CD4-positive, alpha-beta T cell treated with Interleukin-10 for 1 hour (primary cell): ENCODE data around the gene IGFBP6.

ENCODE experiments used
- DNase-seq: peaks from one replicate; pipeline ENCODE4 v3.0.0-alpha.2; 2020

IGFBP6 gene

DNA sequence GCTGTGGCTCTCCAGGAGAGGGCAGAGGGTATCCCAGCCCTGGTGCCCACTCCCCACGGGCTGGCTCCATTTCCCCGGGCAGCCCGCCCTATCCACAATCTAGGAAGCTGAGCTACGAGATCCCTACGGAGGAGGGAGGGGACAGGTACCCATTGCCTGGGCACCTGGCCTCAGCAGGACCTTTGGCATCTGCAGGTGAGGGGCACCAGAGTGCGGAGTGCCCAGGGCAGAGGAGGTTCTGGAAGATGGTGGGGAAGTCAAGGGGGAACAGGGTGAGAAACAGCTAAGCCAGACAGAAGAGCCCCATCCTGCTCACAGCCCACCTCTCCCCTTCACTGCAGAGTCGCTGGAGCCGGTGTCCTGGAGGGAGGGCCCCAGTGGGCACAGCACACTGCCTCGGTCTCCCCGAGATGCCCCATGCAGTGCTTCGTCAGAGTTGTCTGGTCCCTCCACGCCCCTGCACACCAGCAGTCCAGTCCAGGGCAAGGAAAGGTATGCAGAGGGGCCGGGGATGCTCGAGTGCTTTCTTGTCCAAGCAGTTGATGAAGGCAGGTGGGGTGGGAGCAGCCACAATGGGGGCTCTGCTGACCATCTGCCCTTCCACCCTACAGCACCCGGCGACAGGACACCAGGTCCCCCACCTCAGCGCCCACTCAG lies 37.3 kb upstream of the IGFBP6 start:
- no peak for DNase-seq

DNA sequence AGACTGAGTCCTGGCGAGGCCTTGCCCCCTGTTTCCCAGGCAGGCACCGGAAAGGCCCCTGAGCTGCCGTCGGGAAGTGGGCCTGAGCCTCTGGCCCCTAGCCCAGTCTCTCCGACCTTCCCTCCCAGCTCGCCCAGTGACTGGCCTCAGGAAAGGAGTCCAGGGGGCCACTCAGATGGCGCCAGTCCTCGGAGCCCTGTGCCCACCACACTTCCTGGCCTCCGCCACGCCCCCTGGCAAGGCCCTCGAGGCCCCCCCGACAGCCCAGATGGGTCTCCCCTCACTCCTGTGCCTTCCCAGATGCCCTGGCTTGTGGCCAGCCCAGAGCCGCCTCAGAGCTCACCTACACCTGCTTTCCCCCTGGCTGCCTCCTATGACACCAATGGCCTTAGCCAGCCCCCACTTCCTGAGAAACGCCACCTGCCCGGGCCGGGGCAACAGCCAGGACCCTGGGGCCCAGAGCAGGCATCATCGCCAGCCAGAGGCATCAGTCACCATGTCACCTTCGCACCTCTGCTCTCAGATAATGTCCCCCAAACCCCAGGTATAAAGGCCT lies 36.7 kb upstream of the IGFBP6 start:
- DNase-seq = no peak

DNA sequence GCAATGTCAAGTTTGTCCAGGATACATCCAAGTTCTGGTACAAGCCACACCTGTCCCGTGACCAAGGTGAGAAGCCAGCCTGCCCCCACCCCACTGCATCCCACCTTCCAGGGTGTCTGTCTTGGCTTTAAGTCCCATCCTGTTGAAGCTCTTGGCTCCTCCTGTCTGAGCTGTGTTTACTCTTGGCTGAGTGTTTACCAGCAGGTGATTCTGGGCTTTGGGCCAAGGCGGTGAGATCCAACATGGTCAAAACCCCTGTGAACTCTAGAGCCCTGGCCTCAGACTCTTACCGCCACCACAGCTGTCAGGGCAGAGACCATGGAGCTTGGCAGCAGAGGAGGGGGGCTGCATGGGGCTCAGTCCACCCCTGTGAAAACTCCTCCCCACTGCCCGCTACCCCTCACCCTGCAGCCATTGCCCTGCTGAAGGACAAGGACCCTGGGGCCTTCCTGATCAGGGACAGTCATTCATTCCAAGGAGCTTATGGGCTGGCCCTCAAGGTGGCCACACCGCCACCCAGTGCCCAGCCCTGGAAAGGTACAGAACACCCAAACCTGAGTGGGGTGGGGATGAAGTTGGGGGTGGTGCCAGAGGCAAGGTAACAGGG lies 36.0 kb upstream of the IGFBP6 start:
- DNase-seq = no peak

DNA sequence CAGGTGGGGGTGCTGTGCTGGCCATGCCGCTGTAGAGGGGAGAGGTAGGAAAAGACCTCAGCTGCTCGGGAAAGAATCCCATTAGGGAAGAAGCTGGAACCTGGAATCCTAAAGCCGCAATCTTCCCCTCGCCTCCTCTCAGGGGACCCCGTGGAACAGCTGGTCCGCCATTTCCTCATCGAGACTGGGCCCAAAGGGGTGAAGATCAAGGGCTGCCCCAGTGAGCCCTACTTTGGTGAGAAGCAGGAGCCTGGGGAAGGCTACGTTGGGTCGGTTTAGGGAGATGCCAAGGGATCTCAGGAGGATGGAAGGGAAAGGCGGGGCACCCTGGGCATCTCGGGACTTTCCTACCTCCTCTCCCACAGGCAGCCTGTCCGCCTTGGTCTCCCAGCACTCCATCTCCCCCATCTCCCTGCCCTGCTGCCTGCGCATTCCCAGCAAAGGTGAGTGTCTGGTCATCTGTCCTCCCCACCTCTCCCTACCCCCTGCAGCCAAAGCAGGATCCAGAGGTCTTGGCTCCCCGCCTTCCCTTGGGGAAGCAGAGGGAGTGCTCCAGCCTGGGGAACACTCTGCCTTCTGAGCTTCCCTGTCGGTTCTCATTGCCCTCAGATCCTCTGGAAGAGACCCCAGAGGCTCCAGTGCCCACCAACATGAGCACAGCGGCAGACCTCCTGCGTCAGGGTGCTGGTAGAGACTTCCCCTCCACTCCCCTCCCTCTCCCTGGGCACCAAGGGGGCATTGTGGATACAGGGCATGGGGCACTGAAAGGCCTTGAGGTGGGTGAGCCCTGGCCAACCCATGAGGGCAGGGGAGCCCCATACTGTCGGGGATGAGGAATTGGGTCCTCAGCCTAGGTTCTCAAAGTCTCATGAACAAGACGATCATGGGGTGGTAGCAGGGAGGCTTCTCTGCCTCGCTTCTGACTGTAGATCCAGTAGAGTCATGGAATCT lies 35.2 kb upstream of the IGFBP6 start:
- DNase-seq = no peak

DNA sequence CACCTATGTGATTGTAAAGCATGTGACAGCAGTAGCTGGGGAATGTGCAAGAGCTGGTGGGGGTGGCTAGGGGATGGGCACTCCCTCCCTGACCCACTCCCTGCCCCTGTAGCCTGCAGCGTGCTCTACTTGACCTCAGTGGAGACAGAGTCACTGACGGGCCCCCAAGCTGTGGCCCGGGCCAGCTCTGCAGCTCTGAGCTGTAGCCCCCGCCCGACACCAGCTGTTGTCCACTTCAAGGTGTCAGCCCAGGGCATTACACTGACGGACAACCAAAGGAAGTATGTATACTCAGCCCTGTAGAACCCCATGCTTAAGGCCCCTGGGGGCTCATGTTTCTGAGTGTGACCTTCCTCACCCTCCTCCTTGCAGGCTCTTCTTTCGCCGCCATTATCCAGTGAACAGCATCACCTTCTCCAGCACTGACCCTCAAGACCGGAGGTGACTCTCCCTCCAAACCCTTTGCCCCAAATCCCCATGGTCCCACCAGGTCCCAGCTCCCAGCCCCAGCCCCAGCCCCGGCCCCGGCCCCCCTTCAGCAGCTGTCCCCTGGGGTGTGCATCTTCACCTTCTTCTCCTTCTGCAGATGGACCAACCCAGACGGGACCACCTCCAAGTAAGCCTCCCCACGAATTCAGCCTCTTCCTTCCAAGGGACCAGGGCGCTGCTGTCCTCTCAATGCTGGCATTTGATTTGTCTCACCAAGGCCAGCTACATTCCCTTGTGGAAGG lies 34.3 kb upstream of the IGFBP6 start:
- DNase-seq = no peak

DNA sequence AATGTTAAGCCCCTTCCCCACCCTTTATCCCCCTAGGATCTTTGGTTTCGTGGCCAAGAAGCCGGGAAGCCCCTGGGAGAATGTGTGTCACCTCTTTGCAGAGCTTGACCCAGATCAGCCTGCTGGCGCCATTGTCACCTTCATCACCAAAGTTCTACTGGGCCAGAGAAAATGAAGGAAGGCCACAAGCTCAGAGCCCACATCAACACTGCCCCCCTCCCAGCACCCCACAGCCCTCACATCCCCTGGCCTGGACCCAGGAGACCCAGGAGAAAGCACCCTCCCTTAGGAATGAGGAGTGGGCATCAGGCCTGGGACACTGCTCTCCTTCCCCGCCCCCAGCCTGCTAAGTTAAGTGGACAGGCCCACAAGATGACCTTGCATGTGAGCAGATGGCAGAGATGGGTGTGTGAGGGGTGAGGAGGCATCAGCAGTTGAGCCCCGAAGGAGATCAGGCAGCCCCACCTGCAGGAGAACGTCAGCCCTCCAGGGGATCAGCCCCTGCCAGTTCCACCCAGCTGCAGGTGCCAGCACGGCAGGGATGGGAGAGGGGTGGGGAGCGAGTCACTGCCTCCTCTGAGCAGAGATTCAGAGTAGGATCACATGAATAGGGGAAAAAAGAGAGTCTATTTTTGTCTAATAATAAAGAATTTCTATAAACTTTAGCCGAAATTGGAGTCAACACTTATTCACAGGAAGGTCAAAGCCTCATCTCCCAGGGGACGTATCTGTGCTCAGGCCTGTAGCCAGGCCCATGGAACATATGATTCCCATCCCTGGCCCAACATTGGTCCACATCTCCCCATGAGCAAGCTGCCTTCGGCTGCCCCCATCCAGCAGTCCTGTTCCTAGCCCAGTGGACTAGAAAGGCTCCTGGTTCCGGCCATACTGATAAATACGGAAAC lies 33.5 kb upstream of the IGFBP6 start:
- DNase-seq = no peak

DNA sequence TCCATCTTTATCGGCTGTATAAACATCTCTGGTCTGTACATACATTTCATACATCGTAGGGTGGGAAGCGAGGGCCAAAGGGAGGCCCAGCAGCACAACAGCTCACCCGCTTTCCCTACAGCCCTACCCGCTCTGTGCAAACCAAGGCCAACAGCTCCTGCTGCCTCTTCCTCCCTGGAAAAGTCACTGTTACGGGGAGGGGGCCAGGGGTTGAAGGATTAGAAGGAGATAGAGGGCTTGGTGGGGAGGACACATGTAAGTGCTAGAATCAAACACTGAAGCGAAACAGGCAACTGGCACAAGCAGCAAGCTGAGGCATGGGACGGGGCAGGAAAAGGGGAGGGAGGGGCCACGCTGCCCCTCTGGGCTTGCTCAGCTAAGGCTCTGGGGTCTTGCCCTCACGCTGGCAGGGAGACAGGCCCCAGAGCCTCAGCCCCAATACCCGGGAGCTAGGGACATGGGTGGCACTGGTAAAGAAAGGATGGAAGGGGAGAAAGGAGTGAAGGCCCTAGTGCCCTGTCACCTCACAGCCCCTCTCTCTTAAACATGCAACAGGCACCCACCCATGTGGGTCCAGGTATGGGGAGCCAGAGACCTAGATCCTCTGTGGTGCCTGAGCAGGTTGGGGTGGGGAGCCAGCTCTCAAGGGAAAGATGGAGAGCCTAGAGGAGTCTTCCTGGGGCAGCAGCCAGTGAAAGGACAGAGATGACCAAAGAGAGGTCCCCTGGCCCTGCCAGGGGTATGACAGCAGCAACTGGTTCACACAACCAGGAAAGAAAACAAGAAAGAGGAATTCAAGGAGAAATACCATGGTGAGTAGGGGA lies 32.6 kb upstream of the IGFBP6 start:
- DNase-seq = no peak

DNA sequence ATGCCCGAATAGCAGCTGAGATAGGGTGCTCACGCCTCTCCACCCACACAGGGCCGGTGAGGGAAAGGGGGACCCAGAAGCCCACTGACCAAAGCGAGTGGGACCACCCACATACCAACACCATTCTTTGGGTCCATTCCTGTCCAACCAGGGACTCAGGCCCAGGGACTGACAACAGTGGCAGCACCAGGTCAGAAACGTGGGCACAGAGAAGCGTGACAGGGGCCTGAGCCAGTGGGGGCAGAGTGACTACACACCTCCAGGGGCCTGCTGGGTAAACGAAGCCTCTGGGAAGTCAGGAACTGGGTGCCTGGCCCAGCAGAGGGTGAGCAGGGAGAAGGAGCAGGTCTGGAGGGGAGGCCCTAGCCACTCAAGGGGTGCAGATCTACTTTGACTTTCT lies 32.0 kb upstream of the IGFBP6 start:
- DNase-seq = no peak

DNA sequence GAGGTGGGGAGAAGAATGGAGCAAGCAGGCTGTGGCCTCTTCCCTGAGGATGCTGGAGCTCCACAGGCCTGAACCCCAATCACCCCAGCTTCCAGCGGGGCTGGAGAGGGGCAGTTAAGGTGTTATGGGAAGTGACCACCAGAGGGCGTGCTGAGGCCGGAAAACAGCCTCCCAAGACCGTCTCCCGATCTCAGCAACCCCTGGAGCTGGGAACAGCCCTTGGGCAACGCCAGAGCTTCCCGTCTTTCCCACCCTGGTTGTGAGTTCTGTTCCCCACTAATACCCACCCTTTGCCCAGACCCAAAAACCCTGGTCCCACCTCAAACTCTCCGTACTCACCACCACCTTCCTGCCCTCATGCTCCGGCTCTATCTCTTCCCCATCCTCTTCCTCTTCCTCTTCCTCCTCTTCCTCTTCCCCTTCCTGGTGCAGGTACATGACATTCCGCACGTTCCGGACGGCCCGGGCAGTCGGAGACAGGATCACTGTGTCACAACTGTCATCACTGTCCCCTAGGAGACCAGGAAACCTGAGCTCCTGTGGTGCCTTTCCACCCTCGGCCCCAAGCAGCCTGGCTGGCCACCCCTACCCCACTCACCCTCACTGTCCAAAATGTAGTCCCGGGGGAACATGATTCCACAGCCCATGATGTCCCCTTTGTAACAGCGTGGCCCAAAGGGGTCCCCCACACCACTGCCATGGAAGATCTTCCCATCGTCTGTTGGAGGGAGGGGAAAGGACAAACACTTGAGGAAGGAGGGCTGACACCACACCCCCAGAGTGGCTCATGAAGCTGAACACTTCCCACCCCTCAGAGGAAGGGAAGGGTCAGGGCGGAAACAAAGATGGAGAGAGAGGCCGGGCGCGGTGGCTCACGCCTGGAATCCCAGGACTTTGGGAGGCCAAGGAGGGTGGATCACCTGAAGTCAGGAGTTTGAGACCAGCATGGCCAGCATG lies 31.2 kb upstream of the IGFBP6 start:
- DNase-seq = peak; percentile 69

DNA sequence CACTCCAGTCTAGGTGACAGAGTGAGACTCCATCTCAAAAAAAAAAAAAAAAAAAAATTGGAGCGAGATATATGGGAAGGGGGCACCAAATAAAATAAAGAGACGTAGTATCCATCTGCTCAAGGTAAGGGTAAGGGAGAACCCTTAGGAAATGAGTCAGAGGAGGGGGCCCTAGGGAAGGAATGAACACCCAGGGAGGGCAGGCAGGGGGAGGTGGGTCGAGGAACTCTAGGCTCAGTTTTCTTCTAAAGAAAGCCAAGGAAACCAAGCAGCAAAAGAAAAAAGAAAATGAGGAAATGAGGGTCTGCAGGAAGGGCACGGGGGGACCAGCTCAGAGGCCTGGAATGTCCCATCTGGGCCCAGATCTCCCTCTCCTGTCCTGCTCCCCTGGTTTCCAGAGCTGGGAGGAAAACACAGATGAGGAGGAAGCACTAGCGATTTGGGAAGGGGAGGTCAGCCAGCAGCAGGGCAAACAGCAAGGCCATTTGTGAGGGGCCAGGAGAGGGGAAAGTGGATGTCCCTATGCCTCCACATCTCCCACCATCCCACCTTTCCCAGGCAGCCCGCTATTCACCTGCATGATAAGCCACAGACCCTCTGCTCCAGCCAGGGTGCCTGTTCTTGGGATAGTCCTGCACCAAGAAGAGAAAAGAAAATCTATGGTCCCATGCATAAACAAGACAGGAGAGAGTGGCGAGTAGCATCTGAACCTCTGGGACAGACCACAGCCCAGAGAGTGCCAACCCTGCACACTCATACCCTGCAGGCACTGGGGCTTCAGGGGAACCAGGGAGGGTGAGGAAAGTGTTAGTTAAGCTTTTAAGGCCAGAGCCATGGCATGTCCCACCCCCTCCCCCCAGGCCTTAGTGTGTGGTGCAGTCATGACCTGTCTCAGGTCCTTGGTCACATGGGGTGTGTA lies 30.1 kb upstream of the IGFBP6 start:
- no peak for DNase-seq

DNA sequence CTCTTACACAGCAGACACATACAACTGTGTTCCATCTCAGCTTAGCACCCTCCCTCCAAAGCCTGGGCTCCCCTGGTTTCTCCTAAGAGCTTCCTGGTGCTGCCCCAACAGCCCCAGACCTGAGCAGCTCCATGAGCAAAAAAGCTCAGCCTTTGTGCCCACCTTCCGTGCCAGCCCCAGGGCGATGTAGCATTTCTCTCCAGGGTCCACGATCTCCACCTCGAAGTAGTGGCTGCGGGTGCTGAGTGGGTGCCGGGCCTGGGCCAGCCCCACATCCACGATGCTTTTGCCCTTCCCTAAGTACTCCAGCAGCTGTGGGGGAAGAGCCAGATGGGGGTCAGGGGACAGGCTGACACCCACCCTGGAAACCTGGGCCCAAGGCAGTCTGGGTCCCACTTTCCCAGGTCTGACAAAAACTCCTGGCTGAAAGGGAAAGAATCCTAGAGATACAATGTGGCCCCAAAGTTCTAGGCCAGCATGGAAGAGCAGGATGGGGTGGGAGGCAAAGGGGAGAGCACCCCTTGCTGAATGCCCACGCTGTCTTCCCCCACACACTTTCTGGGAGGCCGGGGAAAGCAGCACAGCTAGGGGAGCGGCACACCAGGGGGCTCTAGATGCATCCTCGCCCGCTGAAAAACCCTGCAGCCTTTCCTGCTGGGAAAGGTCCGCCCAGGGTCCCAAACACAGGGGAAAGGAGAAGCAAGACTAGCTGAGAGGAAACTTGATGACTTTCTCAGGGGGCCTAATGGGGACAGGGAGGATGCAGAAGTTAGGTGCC lies 29.3 kb upstream of the IGFBP6 start:
- DNase-seq = no peak

DNA sequence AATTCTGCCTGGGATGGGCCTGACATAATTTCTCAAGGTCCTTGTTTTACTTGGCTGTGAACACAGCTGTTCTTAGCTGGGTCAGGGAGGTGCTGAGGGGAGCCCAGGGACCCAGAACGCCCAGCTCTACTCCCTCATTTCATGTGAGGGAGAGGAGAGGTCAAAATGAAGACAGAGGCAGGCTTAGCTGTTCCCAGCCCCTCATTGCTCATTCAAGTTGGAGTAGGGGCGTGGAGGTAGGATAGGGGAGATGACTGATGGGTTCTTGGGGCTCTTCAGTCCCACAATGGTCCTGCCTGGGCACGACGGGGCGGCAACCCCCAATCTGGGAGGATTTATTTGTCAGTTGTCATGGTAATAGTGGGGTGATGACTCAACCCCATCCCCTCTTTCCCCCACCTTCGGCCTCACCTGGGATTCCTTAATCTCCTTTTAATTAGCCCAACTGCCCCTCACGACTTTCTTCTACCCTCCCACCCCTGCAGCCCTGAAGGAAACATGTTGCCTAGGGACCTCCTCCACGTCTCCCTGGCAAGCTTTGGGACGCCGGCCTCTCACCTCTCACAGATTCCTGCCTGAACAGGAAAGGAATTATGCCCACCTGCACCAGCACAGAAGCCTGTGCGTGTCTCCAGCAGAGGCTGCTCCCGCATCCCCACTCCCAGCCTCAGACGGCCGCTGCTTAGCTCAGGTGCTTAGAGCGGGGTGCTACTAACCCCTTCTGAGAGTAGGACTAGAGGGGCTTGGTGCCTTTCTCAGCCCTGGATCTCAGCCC lies 28.5 kb upstream of the IGFBP6 start:
- DNase-seq = no peak

DNA sequence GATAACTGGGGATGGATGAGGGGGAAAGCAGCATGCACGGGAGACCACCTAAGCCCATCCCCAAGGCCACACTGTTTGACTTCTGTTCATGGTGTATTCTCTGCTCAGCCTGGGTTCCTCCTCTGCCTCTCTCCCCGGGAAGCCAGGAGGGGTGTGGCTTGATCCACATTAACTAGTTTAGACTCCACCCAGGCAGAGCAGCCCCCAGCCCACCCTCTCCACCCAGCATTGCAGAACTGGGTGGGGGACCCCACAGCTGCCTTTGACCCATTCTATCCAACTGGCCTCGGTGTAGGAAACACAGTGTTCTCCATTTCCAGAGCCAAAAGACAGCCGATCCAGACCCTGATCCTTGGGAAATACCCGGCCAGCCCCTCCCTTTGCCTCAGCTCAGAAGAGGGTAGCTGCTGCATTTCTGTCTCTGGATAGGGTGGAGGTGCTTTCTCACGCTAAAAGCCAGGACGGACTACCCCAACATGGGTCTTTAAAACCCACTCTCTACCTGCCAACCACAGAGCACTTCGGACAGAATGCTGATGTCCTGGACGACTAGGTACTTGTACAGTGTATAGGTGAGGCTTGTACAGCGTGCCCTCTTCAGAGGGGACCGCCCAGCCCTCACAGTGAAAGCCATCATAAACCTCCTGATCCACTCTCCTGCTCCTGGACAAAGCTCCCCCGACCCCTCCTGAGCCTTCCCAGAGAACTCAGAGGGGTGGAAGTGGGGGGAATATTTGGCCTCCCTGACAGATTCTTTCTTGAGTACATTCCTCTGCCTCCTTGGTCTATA lies 27.7 kb upstream of the IGFBP6 start:
- DNase-seq = no peak

DNA sequence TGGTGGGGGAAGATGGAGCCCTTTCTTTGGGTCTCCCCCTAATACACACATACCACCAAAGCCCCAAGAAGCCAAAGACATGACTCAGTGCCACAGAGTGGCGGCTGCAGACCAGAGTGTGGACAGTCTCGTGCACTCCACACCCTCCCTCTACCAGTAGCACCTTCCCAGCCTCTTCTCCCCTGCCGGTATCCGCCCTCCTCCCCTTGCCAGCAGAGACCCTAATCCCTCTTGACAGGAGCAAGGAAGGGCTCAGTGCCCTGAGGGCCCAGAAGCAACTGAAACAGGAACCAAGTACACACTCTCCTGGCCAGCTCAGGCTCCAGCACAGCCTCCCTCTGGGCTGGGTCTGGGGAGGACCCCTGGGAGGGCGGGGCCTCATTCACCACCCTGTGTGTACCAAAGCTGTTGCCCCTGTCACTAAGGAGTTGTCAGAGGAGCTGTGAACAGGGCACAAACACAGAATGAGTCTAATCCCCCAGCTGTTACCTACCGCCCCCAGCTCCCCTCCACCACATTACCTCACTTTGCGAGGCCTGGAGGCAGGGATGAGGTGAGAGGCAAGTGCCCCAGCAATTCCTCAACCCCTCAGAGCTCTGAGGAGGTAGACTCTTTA lies 26.5 kb upstream of the IGFBP6 start:
- DNase-seq = no peak
